ENCODE measurements around the gene PCDHA1.
"Not testable (repeated sequence)": the region's sequence is repeated elsewhere in the genome, so short reads cannot be mapped to it uniquely, and the experiment has no call there.

DNA sequence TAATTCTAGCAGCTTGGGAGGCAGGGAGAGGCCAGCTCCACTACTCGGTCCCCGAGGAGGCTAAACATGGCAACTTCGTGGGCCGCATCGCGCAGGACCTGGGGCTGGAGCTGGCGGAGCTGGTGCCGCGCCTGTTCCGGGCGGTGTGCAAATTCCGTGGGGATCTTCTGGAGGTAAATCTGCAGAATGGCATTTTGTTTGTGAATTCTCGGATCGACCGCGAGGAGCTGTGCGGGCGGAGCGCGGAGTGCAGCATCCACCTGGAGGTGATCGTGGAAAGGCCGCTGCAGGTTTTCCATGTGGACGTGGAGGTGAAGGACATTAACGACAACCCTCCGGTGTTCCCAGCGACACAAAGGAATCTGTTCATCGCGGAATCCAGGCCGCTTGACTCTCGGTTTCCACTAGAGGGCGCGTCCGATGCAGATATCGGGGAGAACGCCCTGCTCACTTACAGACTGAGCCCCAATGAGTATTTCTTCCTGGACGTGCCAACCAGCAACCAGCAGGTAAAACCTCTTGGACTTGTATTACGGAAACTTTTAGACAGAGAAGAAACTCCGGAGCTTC is 48.6 kb downstream of the PCDHA1 start:
- TF ChIP-seq, protein P1, sequence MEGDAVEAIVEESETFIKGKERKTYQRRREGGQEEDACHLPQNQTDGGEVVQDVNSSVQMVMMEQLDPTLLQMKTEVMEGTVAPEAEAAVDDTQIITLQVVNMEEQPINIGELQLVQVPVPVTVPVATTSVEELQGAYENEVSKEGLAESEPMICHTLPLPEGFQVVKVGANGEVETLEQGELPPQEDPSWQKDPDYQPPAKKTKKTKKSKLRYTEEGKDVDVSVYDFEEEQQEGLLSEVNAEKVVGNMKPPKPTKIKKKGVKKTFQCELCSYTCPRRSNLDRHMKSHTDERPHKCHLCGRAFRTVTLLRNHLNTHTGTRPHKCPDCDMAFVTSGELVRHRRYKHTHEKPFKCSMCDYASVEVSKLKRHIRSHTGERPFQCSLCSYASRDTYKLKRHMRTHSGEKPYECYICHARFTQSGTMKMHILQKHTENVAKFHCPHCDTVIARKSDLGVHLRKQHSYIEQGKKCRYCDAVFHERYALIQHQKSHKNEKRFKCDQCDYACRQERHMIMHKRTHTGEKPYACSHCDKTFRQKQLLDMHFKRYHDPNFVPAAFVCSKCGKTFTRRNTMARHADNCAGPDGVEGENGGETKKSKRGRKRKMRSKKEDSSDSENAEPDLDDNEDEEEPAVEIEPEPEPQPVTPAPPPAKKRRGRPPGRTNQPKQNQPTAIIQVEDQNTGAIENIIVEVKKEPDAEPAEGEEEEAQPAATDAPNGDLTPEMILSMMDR (tag by site-specific recombination; IDR thresholded peaks at IDR 0.05), result not testable (repeated sequence)
- TF ChIP-seq TCF7L2 (IDR thresholded peaks at IDR 0.05; ENCODE audit: borderline replicate concordance, low read depth, low read length); ZNF777 (tag by site-specific recombination; IDR thresholded peaks at IDR 0.05; ENCODE audit: borderline replicate concordance); ZNF114 (tag by site-specific recombination; IDR thresholded peaks at IDR 0.05); ZNF677 (tag by site-specific recombination; IDR thresholded peaks at IDR 0.05); ZNF223 (tag by site-specific recombination; IDR thresholded peaks at IDR 0.05); ZEB2 (tag by site-specific recombination; IDR thresholded peaks at IDR 0.05): not testable (repeated sequence)
- TF ChIP-seq, protein P2, sequence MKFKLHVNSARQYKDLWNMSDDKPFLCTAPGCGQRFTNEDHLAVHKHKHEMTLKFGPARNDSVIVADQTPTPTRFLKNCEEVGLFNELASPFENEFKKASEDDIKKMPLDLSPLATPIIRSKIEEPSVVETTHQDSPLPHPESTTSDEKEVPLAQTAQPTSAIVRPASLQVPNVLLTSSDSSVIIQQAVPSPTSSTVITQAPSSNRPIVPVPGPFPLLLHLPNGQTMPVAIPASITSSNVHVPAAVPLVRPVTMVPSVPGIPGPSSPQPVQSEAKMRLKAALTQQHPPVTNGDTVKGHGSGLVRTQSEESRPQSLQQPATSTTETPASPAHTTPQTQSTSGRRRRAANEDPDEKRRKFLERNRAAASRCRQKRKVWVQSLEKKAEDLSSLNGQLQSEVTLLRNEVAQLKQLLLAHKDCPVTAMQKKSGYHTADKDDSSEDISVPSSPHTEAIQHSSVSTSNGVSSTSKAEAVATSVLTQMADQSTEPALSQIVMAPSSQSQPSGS (tag by site-specific recombination; IDR thresholded peaks at IDR 0.05; ENCODE audit: low read depth), result not testable (repeated sequence)
